Measurements from ENCODE around the gene IGF2BP1.

The IGF2BP1 gene

DNA sequence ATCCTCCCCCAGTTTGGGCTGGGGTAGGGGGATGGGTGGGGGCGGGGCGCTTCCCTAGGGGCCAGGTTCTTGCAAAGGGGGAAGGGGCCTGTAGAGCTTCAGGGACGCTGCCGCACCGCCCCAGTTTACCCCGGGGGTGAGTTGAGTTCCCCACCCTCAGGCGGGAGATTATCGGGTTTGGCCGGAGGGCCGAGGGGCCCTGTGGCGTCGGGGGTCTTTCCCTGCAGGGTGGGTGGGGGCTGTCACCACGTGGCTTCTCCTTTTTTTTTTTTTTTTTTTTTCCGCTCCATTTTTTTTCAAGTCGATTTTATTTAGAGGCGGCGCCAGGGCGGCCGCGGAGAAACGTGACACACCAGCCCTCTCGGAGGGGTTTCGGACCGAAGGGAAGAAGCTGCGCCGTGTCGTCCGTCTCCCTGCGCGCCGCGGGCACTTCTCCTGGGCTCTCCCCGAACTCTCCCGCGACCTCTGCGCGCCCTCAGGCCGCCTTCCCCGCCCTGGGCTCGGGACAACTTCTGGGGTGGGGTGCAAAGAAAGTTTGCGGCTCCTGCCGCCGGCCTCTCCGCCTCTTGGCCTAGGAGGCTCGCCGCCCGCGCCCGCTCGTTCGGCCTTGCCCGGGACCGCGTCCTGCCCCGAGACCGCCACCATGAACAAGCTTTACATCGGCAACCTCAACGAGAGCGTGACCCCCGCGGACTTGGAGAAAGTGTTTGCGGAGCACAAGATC lies at the start of gene IGF2BP1:
IGF2BP1 (plus strand) TSS at position 283 of the 724 bp plus-strand sequence; CDS start at position 644, 361 bp downstream.
- no peak for FAIRE-seq

DNA sequence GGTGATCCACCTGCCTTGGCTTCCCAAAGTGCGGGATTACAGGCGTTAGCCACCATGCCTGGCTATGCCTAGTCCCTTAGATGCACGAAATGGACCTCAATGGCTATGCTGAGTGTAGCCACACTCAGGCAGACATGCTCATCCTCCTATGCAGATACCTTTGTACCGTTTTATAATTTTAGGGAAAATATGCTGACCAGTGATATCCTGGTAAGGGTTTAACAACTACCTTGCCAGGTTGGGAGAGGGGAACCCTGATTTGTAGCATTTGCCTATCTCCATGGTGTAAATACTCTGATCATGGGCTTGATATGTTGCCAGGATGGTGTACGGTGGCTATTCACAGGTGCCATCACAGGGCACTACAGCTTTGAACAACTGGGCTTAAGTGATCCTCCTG lies 45.6 kb upstream of the IGF2BP1 start:
- no peak for FAIRE-seq

DNA sequence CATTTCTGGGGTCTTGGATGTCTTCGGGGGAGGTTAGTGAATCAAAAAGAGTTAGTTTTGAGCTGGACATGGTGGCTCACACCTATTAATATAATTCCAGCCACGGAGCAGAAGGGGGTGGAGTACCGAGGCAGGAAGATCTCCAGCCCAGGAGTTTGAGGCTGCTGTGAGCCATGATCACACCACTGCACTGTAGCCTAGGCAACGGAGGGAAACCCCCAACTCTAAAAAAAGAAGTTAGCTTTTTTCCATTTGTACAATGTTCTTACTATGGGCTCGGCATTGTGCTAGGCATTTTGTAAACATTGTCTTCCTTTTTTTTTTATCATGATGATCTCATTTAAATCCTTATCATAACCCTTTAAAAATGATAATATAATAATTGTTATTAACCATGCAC lies 44.3 kb upstream of the IGF2BP1 start:
- FAIRE-seq: no peak

DNA sequence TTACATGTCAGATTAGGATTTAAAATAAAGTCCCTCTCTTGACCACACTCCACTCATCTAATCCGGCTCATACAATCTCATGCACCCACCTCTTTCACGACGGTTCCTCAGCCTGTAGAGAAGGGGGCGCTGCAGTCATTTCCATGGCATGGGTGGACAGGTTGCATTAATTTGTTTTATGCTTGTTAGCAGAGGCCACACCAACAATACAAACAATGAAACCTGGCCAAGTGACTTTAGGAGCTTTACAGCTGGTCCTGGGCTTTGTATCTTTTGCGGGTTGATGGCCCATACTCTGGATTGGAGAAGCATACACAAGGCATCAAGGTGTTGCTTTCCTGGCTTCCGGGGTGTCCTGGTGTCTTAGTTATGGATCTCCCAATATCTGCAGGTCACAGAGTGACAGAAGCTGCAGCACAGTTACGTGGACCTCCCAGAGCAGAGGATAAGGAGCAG lies 42.9 kb upstream of the IGF2BP1 start:
- no peak for FAIRE-seq

DNA sequence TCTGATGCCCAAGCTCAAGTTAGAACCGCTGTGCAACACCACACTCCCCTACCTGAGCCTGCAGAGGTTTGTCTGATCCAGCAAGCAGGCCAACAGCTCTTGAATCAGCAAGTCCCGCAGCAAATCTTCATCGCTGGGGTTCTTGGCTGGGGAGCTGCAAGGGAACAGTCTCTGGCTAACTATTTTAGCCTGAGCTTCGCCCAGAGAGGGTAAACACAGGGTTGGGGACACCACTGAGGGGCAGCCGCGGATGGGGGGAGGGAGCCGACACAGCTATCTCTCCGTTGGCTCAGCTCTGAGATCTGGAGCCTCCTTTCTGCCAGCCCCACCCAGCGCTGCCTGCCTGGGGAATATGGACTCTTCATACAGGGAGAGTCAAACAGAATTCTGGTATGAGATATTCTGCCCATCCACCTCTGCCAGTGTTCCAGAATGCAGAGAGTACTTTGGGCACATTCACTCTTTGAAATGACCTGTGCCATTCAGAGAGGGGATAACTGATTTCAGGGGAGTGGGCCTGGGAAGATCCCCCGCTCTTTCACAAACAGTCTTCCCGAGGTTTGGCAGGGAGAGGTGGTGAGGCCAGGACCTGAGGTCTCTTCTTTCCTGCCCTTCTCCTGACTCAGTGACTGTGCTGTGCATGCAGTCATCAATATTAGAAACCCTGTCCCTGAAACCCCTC lies 36.2 kb upstream of the IGF2BP1 start:
- FAIRE-seq: no peak

DNA sequence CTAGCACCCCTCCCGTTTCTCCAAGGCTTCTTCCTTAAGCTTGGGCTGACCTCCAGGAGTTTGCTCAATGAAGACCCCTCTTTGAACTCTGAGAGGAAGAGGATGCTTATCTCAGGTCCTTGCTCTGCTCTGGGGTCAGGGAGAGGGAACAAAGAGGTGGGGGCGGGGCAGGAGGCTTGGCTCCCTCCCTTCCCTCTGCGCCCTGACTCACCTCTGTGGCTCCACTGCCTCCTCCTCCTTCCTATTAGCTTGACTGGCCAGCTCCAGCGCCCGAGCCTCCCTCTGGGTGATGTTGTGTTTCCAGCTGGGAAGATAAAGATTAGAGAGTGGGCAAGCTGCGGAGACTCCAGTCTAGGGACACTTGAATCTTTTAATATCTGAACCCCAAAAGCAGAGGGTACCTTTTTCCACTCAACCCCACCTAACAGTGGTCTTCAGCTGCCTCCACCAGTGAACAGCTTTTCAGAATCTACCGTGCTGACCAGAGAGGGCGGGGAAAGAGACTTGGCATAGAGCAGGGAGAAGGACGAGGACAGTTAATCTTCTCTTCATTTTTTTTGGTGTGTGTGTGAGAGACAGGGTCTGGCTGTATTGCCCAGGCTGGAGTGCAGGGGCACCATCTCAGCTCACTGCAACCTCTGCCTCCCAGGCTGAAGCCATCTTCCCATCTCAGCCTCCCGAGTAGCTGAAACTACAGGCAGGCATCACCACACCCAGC lies 35.5 kb upstream of the IGF2BP1 start:
- FAIRE-seq: no peak

DNA sequence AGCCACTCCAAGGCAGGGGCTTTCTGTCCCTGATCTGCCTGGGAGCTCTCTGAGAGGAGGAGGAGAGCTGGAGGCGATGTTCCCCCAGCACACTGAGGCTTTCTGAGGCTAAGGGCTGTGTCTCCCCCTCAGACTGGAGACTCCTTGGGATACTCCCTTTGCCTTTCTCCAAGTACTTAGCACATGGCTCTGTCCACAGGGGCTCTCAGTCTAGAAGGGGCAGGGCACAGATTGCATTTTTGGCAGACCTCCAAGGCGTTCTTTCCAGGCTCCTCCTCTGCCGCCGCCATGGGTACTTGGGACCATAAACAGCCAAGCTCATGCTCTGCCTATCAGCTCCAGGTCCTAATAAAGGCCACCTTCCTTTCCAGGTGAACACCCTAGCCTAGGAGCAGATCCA lies 27.0 kb upstream of the IGF2BP1 start:
- no peak for FAIRE-seq

DNA sequence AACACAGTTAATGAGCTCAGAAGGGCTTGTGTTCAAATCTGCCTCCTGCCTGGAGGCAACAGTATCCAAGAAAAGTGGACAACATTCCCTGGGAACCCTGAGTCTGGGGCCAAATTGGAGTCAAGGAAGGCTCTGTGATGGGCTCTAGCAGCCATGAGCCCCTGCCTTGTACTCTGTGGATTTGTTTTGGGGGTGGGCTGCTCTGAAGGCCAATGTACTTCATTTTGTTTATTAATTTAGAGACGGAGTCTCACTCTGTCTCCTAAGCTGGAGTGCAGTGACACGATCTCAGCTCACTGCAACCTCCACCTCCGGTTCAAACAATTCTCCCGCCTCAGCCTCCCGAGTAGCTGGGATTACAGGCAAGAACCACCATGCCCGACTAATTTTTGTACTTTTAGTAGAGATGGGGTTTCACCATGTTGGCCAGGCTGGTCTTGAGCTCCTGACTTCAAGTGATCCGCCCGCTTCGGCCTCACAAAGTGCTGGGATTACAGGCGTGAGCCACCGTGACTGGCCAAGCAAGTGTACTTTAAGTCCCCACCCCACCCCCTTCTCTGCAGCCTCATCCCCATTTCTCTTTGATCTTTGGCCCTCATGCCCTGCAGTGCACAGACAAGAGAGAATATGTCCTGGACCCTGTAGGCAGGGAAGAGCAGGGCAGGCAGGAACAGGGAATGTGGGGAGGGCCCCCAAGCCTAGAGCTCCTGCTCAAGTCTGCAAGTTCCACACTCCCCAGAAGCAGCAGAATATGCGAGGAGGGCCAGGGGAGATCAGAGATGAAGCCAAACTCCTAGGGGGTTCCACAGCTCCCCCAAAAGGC lies 26.1 kb upstream of the IGF2BP1 start:
- FAIRE-seq: no peak

DNA sequence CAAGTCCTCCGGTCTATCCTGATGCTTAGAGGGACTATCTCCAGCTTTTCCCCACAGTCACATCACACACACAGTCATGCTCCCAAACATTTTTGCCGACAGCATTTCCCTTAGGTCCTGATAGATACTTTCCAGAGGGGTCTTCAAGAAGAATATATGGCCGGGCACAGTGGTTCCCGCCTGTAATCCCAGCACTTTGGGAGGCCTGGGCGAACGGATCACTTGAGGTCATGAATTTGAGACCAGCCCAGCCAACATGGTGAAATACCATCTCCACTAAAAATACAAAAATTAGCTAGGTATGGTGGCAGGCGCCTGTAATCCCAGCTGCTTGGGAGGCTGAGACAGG lies 24.5 kb upstream of the IGF2BP1 start:
- no peak for FAIRE-seq

DNA sequence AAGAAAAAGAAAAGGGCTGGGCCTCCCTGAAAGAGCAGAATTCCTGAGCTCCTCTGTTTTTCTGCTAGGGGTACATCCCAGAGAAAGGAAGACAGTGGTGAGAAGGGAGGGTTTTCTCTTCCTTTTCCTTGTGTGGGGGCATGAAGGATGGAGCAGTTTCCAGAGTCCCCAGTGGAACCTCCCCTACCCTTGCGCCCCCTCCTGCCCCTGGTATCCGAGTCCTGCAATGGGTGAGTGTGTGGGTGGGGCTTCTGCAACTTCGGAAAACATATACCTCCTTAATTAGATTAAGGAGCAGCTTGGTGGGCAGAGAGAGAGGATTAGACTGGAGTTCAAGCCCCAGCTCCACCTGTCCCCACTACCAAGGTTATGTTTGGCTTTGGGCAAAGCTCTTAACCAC lies 23.4 kb upstream of the IGF2BP1 start:
- FAIRE-seq: no peak

DNA sequence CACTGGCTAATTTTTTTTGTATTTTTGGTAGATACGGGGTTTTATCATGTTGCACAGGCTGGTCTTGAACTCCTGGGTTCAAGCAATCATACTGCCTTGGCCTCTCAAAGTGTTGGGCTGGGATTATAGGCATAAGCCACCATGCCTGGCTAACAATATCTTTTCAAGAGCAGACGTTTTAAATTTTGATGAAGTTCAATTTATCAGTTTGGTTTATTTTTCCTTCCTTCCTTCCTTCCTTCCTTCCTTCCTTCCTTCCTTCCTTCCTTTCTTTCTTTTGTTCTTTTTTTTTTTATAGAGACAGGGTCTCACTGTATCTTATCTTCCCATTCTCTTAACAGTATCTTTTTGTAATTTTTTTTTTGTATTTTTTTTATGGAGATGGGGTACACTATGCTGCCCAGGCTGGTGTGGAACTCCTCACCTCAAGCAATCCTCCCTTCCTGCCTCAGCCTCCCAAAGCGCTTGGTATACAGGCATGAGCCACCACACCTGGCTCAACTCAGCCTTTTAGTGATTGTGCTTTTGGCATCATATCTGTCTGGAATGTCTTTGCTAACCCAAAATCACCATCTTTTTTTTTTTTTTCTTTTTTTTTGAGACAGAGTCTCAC lies 15.2 kb upstream of the IGF2BP1 start:
- FAIRE-seq: no peak

DNA sequence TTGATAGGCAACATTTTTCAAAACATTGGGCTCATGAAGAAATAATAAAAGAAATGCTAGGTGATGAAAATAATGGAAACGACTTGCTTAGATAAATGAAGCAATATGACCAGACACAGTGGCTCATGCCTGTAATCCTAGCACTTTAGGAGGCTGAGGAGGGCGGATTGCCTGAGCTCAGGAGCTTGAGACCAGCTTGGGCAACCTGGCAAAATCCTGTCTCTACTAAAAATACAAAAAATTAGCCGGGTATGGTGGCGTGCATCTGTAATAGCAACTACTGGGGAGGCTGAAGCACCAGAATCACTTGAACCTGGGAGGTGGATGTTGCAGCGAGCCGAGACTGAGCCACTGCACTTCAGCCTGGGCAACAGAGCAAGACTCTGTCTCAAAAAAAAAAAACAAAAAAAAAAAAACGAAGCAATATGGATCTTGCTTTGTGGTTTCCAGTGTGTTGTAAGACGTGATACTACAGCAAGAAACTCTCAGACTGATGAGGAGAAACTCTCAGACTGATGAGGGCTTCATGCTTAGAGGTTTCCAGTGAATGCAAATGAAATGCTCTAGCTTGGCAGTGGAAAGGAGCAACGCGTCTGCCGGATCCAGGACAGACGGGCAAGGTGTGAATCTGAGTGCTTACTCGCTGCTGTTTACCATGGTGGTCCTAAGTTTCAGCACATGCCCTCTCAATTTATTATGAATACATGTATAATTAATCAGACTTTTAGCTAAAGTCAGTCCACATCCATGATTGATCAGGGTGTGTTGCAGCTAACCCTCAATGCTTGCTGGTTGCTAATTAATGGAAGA lies 11.5 kb upstream of the IGF2BP1 start:
- FAIRE-seq: no peak

DNA sequence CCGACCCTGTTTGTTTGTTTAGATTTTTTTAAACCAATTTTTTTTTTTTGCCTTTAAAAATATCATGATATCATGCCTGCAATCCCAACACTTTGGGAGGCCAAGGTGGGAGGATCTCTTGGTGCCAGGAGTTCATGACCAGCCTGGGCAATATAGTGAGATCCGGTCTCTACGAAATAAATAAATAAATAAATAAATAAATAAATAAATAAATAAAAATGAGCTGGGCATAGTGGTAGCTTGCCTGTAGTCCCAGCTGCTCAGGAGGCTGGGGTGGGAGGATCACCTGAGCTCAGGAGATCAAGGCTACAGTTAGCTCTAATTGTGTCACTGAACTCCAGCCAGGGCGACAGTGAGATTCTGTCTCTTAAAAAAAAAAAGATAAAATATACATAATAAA lies 8.1 kb upstream of the IGF2BP1 start:
- FAIRE-seq: no peak

DNA sequence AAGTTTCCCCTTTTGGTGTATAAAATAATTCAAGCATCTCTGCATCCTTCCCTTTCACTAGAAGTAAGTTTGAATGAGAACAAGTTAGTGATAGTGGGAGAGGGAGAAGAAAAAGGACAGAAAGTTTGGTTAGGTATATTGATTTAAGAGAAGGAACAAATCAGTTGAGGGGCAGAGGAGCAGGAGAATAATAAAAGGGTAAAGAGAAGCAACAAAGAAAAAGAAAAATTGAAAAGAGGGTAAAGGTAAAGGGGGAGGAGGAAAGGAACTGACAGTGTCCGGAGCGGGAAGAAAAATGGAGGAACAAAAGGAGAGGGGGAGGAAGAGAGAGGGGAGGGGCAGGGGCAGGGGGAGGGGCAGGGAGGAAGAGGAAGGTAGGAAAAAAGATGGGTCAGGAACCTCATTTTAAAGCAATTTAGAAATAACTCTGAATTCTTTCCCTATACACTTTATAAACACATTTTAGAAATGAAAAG lies 6.3 kb upstream of the IGF2BP1 start:
- FAIRE-seq: no peak

DNA sequence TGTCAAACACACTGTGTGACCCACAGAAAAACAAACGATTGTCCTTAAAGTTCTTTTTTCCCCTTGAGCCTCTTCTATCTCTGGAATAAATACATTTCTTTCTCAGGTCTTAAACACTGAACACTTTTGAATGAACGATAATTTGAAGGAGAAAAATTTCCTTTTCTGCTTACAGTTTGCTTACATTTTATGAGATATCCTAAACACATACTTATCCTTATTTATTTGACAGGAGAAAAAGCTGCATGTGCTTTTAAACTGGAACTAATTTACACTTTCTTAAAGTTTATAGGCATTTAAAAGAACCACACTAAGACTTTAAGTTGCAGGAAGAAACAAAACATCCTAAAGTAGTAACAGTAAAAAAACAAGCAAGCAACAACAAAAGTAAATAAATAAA lies 4.7 kb upstream of the IGF2BP1 start:
- no peak for FAIRE-seq

DNA sequence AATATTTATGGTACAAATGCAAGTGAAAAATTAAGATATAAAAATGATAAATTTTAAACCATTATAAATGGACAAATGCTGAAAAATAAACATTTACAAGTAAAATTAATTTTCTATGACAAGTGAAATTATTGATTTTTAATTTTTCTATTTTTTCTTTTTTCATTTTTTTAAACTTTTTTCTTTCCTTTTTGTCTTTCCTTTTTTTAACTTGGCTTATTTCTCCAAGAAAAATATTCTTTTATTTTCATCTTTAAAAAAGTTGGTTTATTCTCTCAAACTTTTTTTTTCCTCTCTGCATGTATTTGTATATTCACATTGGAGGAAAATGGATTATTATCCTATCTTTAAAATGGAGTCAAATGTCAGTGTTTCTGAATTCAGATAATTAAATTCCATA lies 3.9 kb upstream of the IGF2BP1 start:
- FAIRE-seq: peak; percentile 61

DNA sequence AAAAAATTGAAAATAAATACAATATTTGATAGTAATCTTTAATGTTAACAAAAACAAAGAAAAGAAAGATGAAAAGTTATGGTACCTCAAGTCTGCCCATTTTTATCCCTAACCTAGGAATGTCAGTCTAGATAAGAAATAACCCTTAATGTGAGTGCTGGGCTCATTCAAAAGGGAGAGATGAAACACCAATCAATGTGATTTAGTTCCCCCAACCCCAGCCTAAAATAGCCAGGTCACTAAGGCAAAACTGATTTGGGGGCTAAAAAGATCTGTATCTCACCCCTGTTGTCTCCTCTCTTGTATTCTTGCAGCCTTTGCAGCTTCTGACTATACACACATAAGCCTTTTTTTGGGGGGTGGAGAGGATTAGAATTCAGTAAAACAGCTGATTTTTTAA lies 3.2 kb upstream of the IGF2BP1 start:
- no peak for FAIRE-seq

DNA sequence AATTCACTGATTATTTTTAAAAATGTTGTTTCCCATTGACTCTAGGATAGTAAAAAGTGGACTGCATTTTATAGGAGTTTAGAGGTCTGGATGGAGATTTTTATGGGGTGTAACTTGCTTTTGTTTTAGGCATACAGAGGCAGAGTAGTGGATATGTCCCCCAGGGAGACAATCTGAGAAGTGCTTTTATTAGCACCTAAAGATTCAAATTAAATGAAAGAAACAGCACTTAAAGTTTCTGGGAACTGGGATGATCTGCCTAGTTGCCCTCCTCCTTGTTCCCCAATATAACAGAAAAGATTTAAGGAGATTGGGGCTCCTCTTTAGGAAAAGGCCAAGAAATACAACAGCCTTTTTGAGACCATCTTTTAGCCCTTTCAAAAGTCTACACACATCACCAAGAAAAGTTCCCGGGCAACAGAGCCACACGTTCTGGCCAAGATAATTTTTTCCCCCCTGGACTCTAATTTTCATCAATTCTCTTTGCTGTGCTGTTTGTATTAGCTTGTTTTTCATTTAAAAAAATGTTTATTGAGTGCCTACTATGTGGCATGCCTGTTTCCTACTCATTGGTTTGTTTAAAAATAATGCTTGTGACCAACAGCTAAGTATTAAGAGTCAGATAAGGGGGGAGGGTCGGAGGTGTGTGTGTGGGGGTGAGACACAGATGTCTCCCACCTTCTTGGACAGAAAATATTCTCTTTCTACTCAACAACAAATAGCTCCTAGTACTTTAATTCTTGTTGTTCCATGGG lies 2.5 kb upstream of the IGF2BP1 start:
- no peak for FAIRE-seq

DNA sequence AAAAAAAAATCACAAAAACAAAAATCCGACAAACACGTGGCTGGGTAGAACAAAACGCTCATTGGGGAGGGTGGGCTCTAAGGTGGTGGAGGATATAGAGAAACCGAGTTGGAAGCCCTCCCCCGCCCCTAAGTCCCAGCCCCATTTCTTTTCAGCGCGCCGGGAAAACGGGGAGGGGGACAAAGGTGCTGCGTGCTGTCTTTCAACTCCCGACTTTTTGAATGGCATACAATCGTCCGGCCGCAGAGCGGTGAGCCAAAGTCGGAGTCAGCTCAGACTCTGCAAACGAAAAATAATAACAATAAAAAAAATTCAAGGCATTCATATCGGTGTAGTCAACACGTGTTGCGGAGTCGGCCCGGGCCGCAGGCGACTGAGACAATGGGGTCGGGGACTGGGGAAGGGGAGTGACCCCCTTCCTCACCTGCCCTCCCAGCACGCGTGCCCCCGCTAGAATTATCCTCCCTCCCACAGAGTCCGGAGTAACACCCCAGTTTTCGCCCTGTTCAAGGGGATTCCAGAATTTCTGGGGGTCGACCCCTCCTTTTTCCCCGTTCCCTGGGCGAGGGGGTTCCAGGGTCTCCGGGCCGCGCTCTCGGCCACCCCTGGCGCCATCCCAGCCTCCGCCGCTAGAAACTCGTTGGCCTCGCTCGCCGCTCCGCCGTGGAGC lies 1.7 kb upstream of the IGF2BP1 start:
- FAIRE-seq: no peak
